Kidney epithelial cell (primary cell): ENCODE results near the gene SLC25A28. TPM values are rescaled to one million over a fixed set of nuclear protein-coding genes. Genes with fewer than 3 reads are reported as not detected.
A peak's percentile ranks its signal among the peaks of the same experiment; 100 is the strongest.

Experiments
- DNase-seq: peaks from one replicate; pipeline ENCODE4 v3.0.0-alpha.2; 2010; ENCODE audit warnings: low read depth
- H3K27me3 ChIP-seq: 2 replicates; pipeline ENCODE4 v1.6.0; 2011; ENCODE audit warnings: low read length; ENCODE audit not compliant: control insufficient read depth, insufficient read depth
- H3K36me3 ChIP-seq: 2 replicates; pipeline ENCODE4 v1.5.1; 2011; ENCODE audit warnings: low read length; ENCODE audit not compliant: control insufficient read depth, insufficient read depth
- H3K4me3 ChIP-seq: 2 replicates; pipeline ENCODE4 v1.5.1; 2011; ENCODE audit warnings: low read depth, mild to moderate bottlenecking, control low read depth, low read length
- total RNA-seq: library from RNA; depleted of rRNA; stranded (reverse); fragments of >200 nt; gene quantifications from 2 replicates; pipeline ENCODE4 v1.2.3, GENCODE V29; 2015
- TF ChIP-seq, protein P1 (sequence below): IDR thresholded peaks from 2 replicates; pipeline ENCODE4 v1.5.1; 2011; ENCODE audit warnings: mild to moderate bottlenecking, moderate library complexity, low read length, control low read depth, inconsistent platforms; ENCODE audit not compliant: insufficient read depth, poor library complexity, severe bottlenecking

The SLC25A28 gene, protein sequence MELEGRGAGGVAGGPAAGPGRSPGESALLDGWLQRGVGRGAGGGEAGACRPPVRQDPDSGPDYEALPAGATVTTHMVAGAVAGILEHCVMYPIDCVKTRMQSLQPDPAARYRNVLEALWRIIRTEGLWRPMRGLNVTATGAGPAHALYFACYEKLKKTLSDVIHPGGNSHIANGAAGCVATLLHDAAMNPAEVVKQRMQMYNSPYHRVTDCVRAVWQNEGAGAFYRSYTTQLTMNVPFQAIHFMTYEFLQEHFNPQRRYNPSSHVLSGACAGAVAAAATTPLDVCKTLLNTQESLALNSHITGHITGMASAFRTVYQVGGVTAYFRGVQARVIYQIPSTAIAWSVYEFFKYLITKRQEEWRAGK
- total RNA-seq = 7.9 and 8.1 TPM in 2 replicates

DNA sequence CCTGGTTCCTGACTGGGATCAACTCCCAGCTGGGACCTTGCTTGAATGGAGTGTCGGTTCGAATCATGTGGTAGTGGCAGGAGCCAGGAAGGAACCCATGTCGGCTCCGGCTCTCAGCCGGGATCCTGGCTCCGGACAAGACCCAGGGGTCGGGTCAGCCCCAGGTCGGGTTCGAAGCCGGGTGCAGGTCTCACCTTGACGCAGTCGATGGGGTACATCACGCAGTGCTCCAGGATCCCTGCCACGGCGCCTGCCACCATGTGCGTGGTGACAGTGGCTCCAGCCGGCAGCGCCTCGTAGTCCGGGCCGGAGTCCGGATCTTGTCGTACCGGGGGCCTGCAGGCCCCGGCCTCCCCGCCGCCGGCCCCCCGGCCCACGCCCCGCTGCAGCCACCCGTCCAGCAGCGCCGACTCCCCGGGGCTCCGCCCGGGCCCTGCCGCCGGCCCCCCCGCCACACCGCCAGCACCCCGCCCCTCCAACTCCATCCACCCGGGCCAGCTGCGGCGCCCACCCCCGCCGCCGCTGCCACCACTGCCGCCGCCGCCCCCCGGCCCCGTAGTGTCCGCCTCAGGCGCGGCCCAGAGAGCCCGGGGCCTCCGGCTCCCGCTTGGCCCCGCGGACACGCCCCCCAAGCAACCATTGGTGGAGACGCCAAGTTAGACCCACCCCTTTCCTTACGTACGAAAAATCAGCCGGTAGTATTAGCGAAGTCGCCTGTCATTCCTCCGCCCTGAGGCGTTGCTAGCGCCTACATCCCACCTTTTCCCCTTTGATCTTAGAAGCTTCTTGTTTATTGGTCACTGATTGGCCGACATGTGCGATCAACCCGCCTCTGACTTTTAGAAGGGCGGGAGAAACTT lies at the start of gene SLC25A28:
Gene SLC25A28 (minus strand): TSS at position 589 of the 860 bp plus-strand sequence. CDS start 104 bp downstream, at position 485.
- TF ChIP-seq, protein P1, sequence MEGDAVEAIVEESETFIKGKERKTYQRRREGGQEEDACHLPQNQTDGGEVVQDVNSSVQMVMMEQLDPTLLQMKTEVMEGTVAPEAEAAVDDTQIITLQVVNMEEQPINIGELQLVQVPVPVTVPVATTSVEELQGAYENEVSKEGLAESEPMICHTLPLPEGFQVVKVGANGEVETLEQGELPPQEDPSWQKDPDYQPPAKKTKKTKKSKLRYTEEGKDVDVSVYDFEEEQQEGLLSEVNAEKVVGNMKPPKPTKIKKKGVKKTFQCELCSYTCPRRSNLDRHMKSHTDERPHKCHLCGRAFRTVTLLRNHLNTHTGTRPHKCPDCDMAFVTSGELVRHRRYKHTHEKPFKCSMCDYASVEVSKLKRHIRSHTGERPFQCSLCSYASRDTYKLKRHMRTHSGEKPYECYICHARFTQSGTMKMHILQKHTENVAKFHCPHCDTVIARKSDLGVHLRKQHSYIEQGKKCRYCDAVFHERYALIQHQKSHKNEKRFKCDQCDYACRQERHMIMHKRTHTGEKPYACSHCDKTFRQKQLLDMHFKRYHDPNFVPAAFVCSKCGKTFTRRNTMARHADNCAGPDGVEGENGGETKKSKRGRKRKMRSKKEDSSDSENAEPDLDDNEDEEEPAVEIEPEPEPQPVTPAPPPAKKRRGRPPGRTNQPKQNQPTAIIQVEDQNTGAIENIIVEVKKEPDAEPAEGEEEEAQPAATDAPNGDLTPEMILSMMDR = no peak

DNA sequence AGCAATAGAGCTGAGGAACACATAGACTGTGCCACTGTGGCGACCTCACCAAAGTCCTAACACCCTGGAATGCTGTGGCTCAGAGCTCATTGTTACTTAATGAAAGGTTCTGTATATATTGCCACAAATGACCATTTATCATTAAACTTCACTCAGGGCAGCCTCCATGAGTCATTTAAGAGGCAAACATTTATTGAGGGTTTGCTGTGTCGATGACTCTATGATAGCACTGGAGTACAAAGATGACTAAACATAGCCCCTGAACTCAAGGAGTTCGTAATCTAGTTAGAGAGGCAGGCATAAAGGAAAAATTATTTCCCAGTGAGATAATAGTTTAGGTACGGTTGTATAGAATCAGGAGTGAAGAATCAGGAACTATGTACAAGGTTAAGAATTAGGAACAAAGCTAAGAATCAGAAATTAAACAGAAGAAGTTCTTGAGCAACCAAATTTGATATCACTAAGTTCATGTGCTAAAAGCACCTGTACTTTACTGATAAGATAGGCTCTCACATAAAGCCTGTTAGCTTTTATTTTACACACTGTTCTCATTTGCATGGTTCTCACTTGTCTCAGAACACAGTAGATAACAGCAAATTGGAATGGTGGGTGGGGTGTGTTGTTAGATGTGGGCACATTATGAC lies 47.0 kb upstream of the SLC25A28 start:
- Histone ChIP-seq H3K27me3 (no peaks in the 10 kb centered on the region), H3K36me3 (no peaks in the 10 kb centered on the region), H3K4me3 (no peak overlapping the region)
- TF ChIP-seq, protein P1 = no peak
- peak; percentile 82 for DNase-seq

More for the DNA sequence above, at the start of gene SLC25A28:
- peak; percentile 100 for DNase-seq
- peak within 1 kb of the TSS; percentile 67 for H3K4me3 ChIP-seq
- H3K36me3 ChIP-seq = no peaks in the 10 kb centered on the region
- H3K27me3 ChIP-seq = no peaks in the 10 kb centered on the region

DNA sequence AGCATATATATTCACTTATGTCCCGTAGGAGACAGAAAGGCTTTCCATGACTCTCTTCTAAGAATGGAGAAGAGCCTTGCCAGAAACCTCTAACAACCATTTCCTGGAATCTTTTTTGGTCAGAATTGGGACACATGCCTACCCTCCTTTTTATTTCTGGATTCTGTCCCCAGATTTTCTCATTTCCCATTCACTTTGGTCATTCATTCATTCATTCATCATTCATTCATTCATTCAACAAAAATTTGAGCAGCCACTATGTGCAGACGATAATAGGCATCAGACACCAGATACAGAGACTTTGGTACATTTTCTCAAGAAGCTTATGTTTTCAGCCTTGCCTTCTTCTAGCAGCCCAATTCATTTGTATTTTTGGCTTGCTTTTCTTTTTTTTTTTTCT lies 45.1 kb upstream of the SLC25A28 start:
- TF ChIP-seq, protein P1 = no peak
- no peaks in the 10 kb centered on the region for H3K27me3 ChIP-seq
- H3K4me3 ChIP-seq = no peak overlapping the region
- DNase-seq = no peak
- no peaks in the 10 kb centered on the region for H3K36me3 ChIP-seq

DNA sequence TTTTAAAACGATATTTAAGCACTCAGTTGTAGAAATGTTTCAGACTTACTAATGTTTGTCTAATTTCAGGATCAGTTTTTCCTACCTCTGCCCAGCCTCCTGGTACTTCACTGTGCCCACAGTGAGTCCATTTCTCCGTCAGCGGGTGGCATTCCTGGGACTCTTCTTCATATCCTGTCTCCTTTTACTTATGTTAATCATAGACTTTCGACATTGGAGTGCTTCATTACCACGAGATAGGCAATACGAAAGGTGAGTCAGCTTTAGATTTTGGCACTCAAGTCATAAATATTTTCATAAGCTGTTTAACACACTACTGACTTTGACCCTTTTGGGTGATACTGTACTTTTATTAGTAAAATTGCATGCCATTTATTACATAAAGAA lies 41.1 kb upstream of the SLC25A28 start:
- DNase-seq = peak; percentile 58

DNA sequence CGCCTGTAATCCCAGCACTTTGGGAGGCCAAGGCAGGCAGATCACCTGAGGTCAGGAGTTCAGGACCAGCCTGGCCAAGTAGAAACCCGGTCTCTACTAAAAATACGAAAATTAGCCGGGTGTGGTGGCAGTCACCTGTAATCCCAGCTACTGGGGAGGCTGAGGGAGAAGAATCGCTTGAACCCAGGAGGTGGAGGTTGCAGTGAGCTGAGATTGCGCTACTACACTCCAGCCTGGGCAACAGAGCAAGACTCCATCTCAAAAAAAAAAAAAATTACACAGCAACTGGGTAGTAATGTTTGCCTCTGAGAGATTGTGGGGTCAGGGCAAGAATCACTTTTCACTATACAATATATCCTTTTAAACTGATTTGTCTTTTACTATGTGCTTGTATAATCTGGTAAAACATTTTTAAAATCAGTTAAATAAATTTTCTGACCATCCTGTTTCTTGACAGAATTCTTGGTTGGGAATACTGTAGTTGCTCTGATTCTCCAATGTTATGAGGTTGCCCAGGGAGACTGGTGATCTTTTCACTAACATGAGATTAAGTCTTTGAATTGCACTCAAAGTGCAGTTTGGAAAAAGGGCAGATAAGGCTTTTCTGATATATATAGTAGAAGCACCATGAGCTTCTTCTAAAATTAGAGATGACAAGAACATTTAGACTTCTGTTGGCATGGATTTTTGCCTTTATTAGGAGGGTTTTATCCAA lies 40.6 kb upstream of the SLC25A28 start:
- Histone ChIP-seq H3K36me3 (no peaks in the 10 kb centered on the region), H3K4me3 (peak overlapping the region; percentile 87), H3K27me3 (no peaks in the 10 kb centered on the region)
- DNase-seq = no peak
- TF ChIP-seq, protein P1 = no peak

More for the DNA sequence above, 41.1 kb upstream of the SLC25A28 start:
- Histone ChIP-seq H3K27me3 (no peaks in the 10 kb centered on the region), H3K4me3 (no peak overlapping the region), H3K36me3 (no peaks in the 10 kb centered on the region)
- TF ChIP-seq, protein P1 = no peak
